GM18499 (cell line): ENCODE results near the gene GSTM4.

Source experiments
- ATAC-seq: cut with Tn5 transposase; IDR thresholded peaks from one replicate; pipeline ENCODE4 v1.9.1; 2021; ENCODE audit warnings: moderate number of reproducible peaks; ENCODE audit not compliant: insufficient read depth, unreplicated experiment

GSTM4 gene

DNA sequence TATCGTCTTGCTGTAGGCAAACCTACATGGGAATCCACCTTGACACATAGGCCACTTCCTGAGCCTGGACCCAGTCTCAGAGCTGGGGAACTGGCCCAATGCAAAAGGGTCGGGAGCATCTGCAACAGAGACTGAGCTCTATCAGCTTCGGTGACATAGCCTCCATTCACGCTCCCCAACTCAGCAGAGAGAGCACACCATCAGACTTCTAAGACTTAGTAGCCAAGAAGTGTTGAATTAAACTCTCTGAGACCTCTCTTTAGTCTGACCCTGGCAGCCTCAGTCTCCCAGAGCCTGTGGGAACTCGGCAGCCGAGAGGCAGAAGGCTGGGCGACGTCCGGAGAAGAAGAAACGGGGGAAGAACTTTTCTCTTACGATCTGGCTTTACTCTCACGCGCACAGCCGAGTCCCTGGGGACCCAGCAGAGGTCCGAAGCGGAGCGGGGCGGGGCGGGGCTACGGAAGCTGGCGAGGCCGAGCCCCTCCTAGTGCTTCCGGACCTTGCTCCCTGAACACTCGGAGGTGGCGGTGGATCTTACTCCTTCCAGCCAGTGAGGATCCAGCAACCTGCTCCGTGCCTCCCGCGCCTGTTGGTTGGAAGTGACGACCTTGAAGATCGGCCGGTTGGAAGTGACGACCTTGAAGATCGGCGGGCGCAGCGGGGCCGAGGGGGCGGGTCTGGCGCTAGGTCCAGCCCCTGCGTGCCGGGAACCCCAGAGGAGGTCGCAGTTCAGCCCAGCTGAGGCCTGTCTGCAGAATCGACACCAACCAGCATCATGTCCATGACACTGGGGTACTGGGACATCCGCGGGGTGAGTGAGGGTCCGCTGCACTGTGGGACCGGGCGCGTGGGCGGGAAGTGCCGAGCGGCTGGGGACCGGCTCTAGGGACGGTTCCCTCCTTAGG is at the start of gene GSTM4:
Gene GSTM4, plus strand, starts transcription at position 485 of the 905 bp plus-strand sequence. Its CDS starts 291 bp downstream, at position 776.
- peak; percentile 74 for ATAC-seq

GRCh38 chr1:109609881-109610280 is 46.0 kb upstream of the GSTM4 start:
- ATAC-seq: no peak

DNA sequence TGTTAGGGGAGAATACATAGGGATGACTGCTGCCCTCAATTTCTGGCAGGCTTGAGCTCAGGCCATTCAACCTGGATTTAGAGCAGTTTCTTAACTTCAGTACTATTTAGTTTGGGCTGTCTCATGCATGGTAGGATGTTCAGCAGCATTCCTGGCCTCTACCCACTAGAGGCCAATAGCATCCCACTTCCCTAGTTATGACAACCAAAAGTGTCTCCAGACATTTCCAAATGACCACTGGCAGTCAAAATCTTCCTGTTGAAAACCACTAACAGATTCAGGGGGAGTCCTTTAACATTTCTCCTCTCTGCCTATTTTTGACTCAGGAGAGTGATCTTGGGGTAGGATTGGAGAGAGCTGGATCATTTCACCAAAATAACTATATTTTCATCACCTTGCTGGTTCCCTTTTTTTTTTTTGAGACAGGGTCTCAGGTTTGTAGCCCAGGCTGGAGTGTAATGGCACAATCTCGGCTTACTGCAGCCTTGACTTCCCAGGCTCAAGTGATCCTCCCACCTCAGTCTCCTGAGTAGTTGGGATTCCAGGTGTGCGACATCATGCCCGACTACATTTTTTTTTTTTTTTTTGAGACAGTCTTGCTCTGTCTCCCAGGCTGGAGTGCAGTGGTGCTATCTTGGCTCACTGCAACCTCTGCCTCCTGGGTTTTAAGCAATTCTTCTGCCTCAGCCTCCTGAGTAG is 45.1 kb upstream of the GSTM4 start:
- ATAC-seq: no peak

DNA sequence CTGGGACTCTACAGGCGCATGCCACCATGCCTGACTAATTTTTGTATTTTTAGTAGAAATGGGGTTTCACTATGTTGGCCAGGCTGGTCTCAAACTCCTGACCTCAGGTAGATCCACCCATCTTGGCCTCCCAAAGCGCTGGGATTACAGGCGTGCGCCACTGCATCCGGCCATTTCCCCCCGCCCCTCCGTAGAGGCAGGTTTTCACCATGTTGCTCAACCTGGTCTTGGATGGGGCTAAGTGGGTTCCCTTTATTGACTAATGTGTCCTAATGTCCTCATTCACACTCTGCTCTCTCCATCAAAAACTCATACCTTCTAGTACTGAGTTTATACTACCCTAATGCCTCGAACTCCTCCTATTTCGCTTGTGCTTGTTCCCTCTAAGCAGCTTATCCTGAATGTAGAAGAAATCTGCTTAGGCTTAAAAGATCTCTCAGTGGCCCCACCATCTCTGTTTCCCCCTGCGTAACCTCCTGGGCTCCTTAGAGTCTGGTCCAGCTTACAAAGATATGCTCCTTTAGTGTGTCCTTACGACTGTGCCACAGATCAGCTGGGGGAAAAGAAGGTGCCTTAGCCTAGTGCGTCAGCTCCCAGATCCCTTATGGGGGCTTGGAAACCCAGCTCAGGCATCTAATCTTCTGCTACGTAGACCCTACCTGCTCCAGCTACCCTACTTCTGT is 44.5 kb upstream of the GSTM4 start:
- ATAC-seq: no peak

DNA sequence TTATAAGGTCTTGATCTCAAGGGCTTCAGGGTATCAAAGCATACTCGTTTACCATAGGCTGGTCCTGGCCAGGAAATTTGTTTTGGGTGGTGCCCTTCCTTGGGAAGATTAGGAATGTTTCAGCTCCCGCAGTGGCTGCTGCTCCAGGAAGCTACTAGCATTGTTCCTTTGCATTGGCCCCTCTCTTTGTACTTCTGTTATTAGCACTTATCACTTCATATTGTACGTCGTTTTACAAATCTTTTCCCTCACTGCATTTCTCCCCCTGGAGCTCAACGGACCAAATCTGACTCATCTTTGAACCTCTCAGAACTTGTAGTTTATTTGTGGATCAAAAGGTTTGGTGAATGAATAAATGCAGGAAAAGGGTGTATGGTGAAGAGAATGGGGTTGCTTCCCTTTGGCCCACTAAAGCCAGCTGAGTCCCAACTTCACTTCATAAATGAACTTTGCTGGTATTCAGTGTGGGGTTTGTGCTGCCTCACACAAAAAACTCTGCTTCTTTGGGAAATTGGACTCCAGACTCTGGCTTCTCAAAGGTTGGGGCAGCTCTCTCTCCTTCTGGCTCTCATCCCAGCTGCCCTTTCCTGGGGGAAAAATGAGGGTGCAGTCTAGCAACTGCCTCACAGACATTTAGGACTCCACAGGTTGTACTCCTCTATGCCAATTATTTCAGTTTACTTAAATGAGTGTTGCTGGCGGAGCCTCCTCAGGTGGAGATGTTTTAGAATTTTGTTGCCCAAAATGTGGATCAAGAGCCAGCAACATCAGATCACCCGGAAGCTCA is 42.3 kb upstream of the GSTM4 start:
- ATAC-seq: no peak

- no peak for ATAC-seq
Measured at GRCh38 chr1:109615879-109616278, 40.0 kb upstream of the GSTM4 start.

- ATAC-seq: no peak
Measured at GRCh38 chr1:109616391-109616790, 39.5 kb upstream of the GSTM4 start.

DNA sequence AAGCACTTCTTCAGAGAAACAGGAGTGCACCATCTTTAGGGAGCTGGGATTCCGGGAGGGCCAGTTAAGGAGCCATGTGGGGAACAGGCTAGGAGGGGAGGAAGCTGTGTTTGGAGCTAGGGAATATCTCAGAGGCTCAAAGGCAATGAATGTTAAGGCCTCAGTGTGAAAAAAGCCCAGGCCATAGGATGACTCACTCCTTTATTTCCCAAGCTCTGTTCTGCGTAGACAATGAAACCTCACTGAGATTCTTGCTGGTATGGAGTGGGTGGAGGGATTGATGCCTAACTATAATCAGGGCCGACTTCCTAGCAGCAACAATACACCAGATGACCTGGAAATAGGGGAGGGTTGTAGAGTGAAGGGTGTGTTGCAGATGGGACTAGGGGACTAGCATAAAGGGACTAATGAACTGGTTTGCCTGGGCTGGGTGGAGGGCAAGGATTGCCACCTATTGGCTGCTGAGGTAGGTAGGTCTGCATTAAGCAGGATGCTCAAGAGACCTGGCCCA is 38.6 kb upstream of the GSTM4 start:
- no peak for ATAC-seq

GRCh38 chr1:109618661-109619575 is 37.0 kb upstream of the GSTM4 start:
- ATAC-seq: no peak

DNA sequence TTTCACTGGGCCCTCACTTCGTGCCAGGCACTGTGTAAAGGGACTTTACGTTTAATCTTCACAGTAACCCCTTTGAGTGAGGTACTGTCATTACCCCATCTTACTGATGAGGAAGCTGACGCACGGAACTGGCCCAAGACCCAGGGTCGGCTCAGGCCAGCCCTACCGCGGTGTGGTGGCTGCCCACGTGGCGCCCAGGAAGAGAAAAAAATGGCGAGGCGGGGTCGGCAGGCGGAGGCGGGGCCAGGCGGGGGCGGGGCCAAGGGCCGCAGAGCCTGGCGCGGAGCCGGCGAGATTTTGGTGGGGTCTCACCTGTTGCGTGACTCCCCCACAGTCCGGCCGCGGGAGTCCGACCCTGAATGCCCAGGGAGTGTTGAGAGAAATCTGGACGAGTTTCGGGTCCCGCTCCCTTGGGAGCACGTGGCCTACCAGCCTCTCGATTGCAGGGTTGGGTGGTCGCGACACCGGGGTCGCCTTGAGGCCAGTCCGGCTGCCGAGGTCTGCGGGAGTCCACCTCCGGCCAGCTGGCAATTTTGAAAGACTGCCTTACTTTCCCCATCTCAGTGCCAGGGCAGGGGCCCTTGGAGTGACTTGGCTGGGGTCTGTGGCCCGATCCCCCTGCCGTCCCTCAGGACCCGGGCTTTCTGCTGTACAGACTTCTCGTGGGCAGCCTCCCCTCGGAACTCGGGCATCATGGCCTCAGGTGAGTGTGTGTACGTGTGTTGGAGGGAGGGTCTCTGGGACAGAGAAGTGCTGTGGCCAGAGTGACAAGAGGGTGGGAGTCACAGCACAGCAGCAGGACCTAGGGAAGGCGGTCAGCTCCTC is 36.1 kb upstream of the GSTM4 start, which contains the start of the genes AMPD2 and GNAT2:
Gene AMPD2, plus strand, starts transcription at position 262 of the 825 bp plus-strand sequence. CDS start 1,339 bp downstream, outside the sequence.
Gene GNAT2, minus strand, starts transcription at position 41 of the 825 bp plus-strand sequence. CDS start 6,746 bp downstream, outside the sequence.
- ATAC-seq: peak; percentile 33

GRCh38 chr1:109620401-109620791 is 35.5 kb upstream of the GSTM4 start:
- ATAC-seq: no peak

DNA sequence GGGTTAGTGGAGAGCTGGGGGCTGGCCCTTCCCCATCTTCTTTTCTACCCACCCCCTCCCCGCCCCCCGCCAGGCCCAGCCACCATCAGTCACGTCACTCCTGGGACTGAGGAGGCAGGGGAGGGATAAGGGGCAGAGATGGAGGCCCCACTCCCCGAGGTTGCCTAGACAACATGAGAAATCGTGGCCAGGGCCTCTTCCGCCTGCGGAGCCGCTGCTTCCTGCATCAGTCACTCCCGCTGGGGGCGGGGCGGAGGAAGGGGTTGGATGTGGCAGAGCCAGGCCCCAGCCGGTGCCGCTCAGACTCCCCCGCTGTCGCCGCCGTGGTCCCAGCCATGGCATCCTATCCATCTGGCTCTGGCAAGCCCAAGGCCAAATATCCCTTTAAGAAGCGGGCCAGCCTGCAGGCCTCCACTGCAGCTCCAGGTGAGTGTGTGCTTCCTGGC is 35.0 kb upstream of the GSTM4 start:
- peak; percentile 43 for ATAC-seq

DNA sequence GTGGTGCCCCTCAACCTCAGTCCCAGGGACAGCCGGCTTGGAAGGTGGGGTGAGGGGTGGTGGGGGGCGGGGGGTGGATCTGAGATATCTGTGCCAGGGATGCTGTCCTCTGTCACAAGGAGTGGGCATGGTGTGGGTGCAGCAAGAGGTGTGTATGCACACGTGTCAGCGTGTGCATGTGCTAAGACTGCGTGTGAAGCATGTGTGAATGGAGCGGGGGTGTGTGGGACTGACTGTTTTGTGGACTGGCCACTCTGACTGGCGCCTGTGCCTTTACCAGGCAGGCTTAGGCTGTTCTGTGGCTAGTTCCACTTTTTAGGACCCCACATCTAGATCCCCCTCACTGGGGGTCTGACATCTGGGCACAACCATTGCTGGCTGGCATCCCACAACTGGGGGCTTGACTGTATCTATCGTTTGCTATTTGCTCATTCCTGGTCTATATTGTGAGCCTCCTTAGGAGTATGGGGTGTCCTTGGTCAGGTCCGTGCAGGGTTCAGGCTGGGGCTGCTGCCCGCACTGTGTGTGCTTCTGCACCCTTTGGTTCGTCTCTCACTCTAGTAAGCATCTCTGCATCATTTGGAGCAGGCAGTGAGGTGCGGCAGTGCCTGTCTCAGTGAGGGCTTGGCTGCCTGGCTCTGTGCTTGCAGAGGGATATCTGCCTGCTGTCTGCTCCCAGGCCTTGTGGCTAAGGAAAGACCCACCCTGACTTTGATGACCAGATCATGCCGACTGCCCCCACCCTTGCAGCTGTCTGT is 34.3 kb upstream of the GSTM4 start:
- no peak for ATAC-seq

DNA sequence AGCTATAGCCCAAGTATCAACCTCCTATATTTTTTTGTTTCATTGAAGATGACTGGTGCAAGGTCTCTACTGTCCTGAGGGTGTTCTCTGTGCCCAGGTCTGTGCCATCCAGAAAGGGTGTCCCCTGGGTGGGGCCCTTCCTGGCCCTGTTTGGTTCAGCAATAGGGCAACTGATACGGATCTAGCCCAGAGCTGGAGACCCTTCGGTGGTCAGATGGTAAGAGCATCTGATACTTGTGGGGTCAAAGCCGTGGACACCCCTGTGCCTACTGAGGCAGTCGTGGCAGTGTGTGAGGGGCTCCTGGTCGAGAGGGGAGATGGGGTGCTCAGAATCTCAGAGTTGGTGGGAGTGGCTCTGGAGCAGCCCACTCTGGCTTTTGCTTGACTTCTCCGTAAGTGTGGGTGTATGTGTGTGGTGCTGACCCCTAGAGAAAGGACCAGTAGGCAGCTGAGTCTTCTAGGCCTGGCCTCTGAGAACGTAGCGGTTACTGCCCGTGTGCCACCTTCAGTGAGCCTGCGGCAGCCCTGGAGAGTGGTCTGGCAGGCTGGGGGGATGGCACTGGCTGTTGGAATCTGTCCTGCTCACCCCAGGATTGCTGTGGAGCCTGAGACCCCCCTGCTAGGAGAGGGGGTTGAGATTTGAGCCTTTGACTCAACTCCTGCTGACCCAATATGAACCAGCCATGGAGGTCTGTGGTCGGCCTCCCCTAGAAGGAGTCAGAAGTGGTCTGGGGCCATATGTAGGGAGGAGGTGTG is 33.6 kb upstream of the GSTM4 start:
- no peak for ATAC-seq

GRCh38 chr1:109622895-109623294 is 33.0 kb upstream of the GSTM4 start:
- ATAC-seq: no peak

- ATAC-seq: no peak
Measured at GRCh38 chr1:109623601-109624161, 32.2 kb upstream of the GSTM4 start.
